ENCODE results near the gene GON7.
"Not testable (repeated sequence)": the region's sequence is repeated elsewhere in the genome, so short reads cannot be mapped to it uniquely, and the experiment has no call there.

GON7 gene

GRCh38 chr14:93206793-93207467 is at the start of gene GON7, which contains the start of gene UBR7:
TSS of gene GON7 (minus strand) at chr14:93207065. CDS start at chr14:93207037, 28 bp downstream.
TSS of gene UBR7 (plus strand) at chr14:93207256. CDS start at chr14:93207292, 36 bp downstream.
- DNase-seq (ENCODE audit: low read depth, low spot score) = peak; percentile 81

DNA sequence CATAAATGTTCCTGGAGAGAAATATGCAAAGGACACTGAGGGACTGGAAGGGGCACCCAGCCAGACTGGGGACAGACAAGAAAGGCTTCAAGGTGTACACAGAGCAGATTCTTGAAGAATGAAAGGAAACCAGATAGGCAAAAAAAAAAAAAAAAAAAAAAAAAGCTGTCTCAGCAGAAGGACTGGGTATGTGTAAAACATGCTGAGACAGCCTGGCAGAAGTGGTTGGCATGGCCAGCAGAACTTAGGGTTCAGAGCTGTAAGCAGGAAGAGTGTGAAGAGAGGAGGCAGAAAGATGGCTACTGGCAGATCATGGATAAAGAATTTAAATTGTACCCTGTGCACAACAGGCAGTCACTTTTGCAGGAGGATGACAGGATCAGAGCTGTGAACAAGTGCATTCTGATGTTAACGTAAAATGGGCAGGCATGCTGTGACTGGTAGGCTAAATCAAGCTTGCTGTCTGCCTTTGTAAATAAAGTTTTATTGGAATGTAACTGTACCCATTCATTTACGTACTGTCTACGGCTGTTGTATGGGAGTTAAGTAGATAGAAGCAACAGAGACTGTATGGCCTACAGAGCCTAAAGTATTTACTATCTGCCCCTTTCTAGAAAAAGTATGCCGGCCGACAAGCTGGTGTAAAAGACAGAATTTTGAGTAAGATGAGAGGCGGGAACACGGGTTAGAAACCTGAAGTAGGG is 42.4 kb upstream of the GON7 start:
- DNase-seq (ENCODE audit: low read depth, low spot score) = no peak

GRCh38 chr14:93246534-93246933 is 39.7 kb upstream of the GON7 start:
- no peak for DNase-seq (ENCODE audit: low read depth, low spot score)

- DNase-seq (ENCODE audit: low read depth, low spot score) = no peak
Measured at GRCh38 chr14:93245764-93246420, 39.0 kb upstream of the GON7 start.

- DNase-seq (ENCODE audit: low read depth, low spot score) = no peak
Measured at GRCh38 chr14:93240678-93241000, 33.8 kb upstream of the GON7 start.

DNA sequence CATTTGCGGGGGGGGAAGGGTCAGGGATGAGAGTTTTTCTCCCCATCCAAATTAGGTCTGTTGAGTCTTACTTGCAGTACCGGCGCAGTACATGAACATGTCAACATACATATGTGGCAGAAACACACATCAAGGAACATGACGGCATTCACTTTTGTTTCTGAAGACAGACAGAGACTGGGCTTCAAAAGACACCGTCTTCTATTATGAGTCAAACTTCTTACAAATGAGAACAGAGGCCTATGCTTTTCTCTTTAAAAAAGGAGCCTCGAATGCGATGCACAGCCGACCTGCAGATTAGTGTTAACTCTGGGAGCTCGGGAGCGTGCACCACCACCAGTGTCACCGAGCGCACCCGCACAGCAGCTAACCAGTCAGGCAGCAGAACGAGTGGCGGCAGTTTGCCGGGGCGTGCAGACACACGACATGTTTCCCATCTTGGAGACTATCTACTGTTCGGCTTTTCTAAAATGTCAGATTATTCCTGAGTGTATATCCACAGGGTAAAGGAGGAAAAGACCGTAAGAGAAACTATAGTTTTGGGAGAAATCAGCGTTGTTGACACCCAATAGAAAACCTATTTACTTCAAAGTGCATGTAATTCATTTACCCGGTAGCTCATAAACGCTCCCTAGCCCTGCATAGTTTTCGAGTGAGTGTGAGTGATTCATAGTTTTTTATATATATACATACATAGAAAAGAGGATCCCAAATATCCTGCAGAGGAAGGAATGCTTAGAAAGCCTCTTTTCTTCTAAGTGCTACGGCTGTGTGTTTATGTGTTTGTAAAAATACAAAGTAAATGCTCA is 33.2 kb upstream of the GON7 start:
- no peak for DNase-seq (ENCODE audit: low read depth, low spot score)

DNA sequence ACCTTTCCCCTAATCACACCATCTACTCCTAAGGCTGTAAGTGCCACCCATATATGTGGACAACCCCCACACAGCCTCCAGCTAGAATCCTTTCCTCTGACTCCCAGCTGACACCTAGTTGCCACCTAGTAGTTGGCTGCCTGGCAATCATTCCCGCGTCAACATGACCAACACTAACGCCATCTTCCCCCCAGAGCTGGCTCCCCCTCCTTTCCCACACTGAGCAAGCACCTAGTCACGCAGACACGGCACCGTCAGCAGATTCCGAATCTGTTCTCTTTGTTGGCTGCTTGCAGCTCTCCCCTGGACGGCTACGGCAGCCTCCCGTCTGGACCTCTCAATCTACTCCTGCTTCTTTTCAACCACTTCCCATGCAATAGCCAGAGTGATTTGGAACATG is 27.9 kb upstream of the GON7 start:
- no peak for DNase-seq (ENCODE audit: low read depth, low spot score)

GRCh38 chr14:93233078-93233477 is 26.2 kb upstream of the GON7 start:
- DNase-seq (ENCODE audit: low read depth, low spot score) = not testable (repeated sequence)

- no peak for DNase-seq (ENCODE audit: low read depth, low spot score)
Measured at GRCh38 chr14:93232159-93232558, 25.3 kb upstream of the GON7 start.

GRCh38 chr14:93231129-93231979 is 24.5 kb upstream of the GON7 start:
- DNase-seq (ENCODE audit: low read depth, low spot score) = no peak

DNA sequence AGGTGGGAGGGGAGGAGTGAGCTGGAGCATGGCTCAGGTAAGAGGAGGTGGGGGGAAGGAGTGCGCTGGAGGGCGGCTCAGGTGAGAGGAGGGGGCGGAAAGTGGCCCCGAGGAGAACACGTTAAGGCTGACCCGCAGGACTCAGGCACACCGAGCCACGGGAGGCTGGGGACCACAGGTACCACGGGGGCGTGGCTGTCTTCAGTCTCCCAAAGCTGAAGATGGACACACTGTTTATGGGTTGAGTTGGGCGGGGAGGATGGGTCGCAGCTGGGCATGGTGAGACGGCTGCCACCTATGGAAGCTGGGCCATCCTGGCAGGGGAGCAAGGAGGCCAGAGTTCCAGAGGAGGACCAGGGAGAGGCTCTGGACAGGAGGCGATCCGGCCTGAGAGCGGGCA is 23.7 kb upstream of the GON7 start:
- DNase-seq (ENCODE audit: low read depth, low spot score) = no peak

DNA sequence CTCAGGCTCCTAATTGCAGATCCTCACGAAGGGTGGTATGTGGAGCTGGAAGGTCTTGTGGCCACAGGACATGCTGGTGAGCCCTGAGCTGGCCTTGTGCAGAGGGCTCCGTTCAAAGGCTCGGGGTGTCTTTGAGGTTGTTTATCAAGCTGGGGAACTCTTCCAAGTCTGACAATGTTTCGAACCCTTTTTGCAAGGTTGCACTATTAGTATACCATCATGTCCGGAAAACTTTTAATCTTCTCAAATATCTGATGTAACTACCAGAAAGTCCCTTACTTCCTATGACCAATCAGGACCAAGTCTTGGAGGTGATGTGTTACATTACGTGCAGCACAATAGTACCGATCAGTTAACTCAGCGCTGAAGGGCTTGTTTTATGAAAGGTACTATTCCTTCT is 21.7 kb upstream of the GON7 start:
- DNase-seq (ENCODE audit: low read depth, low spot score) = no peak

DNA sequence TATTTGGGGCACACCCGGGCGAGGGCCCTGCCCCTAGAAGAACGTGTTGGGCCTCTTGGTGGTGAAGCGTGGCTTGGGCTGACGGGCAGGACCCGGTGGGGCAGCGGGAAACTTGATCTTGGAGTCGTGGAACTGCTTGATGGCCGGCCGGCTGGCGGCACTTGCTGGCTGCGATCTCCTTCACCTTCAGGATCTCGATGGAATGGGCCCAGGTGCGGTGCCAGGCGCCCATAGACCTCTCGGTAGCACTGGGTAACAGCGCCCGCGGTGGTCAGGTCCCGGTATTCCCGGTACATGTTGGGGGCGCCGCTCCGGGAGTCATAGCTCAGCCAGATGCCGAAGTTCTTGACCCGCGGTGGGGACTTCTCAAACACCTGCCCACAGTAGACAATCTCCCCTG is 16.7 kb upstream of the GON7 start:
- DNase-seq (ENCODE audit: low read depth, low spot score) = no peak

DNA sequence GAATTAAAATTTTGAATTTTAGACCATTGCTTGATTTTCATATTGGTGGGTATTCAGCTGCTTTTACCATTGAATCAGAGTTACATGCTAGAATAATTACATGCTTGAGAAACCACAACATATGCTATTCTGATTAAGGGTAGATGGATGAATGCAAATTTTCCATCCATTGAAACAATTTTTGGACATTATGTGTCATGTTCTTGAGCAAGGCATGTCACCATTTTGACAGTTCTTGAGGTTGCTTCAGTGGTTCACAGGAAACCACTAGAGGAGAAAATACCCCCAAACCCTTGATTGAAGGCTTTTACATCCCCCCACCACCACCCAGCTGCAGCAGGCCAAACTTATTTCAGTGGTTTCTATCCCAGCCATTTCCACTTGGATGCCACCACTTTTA is 13.6 kb upstream of the GON7 start:
- DNase-seq (ENCODE audit: low read depth, low spot score) = no peak

DNA sequence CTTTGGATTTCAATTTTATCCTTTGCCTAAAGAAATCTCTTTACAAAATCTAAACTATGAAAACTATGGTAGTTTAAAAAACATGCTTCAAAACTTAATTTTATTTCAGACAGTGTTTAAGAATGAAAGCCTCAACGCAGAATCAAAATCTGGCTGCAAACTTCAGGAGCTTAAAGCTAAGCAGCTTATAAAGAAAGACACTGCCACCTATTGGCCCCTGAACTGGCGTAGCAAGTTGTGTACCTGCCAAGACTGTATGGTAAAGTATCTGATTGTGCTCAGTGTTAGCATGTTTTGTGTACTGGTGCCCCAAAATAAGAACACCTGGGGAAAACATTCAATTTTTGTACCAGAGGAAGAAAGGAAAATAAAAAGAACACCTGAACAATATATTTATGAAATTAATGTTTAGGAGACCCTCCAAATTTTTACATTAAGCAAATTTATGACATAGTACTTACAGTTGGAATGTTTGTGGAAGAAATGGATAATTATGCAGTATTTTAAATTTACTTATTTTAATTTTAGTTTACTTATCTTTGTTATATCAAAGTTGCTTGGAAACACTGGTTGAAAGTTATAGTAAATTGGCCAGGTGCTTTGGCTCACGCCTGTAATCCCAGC is 12.3 kb upstream of the GON7 start:
- peak; percentile 18 for DNase-seq (ENCODE audit: low read depth, low spot score)

DNA sequence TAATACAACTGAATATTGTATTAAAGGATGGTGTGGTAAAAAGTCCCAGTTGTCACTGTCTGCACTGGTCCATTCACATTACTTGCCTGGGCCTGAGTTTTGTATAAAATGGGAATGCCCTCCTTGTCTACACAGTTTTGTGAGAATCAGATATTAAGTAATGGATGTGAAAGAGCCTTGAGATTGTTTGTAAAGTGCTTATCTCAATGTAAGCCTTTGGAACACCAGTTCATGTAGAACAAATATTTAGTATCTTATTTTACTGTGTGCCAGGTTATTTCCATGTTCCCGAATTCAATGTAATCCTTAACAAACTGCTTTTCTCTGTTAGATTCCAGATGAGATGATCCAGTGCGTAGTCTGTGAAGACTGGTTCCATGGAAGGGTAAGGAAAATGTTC is 7.7 kb upstream of the GON7 start:
- DNase-seq (ENCODE audit: low read depth, low spot score) = no peak

DNA sequence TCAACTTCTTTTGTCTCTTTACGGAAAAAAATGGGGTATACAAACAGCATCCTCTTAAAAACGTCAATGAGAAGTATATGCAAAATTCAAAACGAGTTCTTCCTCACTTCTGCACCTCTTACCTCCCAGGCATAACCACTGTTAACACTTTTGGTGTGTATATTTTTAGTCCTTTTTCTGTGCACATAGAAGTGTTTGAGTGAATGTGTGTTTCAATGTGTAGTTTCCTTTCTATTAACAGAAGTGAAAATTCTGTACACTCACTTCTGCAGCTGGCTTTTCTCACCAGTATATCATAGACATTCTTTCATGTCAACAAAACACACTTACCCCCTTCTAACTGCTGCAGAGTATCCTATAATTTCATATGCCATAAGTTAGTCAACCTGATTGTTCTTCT is 5.6 kb upstream of the GON7 start:
- no peak for DNase-seq (ENCODE audit: low read depth, low spot score)

- DNase-seq (ENCODE audit: low read depth, low spot score) = no peak
Measured at GRCh38 chr14:93207468-93208308, 823 bp upstream of the GON7 start.

- no peak for DNase-seq (ENCODE audit: low read depth, low spot score)
Measured at GRCh38 chr14:93201155-93201704, 5.6 kb downstream of the GON7 start.
